ENCODE data around the gene CDK5R2. TPM values are rescaled to one million over a fixed set of nuclear protein-coding genes. Genes with fewer than 3 reads are reported as not detected.
A peak's percentile ranks its signal among the peaks of the same experiment; 100 is the strongest.

Gene CDK5R2
- total RNA-seq, 2 donors from 2014 or later, result 0.78 TPM; not detected in 1

DNA sequence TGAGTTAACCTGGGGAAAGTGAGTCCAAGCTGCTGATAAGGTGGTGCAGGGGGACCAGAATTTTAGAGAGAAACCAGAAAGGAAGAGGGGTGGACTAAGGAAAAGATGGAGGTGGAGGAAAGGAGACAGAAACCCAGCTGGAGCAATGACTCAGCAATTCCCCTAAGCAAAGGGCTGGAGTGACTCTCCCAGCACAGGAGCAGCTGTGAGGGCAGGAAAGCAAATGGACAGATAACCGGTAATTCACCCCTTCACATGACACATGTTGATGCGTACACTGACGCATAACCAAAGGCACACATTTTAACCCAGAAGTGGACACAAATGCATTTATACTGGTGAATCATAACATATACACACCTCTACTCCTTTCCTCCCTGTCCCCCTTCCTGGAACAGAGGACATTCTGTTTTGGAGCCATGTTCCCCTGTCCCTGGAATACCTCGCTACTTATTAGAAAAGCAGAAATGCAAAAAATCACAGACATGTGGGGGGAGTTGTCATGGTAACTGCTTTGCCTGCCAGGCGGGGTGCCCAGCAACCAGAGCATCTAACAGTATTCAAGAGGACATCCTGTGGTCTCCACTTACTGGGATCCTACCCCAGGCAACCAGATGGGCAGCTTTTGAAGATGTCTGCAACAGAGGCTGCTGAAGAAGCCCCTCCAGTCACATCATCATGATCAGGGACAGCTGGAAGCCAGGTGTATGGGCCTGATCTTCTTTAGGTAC, 4.7 kb downstream of the CDK5R2 start:
- H3K27me3 ChIP-seq, result peaks cover 0 to 44% of the 10 kb centered on the region in 2 donors
- no peak overlapping the region for H3K4me3 ChIP-seq
- H3K36me3 ChIP-seq (replicated peaks in 1 of 2; ENCODE audit: insufficient read depth in 1 of 2, low read depth in 2 of 2), result no peaks in the 10 kb centered on the region
- TF ChIP-seq POLR2A (IDR thresholded peaks at IDR 0.05) (peak in 1 of 3 donors; percentile 19), CTCF (IDR thresholded peaks at IDR 0.05) (no peak)
- no peaks in the 10 kb centered on the region for H3K9me3 ChIP-seq
- 22 to 24% methylated on average over 5 of the region's 5 CpGs for WGBS, 2 donors
- peaks cover 26% of the 10 kb centered on the region for H3K4me1 ChIP-seq
- ATAC-seq (no peak), DNase-seq (peak in 1 of 4 donors; percentile 17)
- peak overlapping the region in 1 of 4 donors; percentile 9 for H3K27ac ChIP-seq
- intact Hi-C loops (cut with DNase I), result no loop called here

GRCh38 chr2:218970894-218971293, 11.4 kb downstream of the CDK5R2 start:
- ATAC-seq (no peak), DNase-seq (no peak)
- Histone ChIP-seq H3K4me1 (no peaks in the 10 kb centered on the region), H3K4me3 (no peak overlapping the region), H3K27me3 (no peaks in the 10 kb centered on the region), H3K27ac (no peak overlapping the region), H3K36me3 (replicated peaks in 1 of 2; ENCODE audit: insufficient read depth in 1 of 2, low read depth in 2 of 2) (no peaks in the 10 kb centered on the region), H3K9me3 (no peaks in the 10 kb centered on the region)
- 31% methylated on average over 1 of the region's 1 CpG; no CpG with 5 or more reads in 1 of the 2 donors for WGBS, 2 donors
- TF ChIP-seq CTCF (IDR thresholded peaks at IDR 0.05), result no peak
- TF ChIP-seq POLR2A (IDR thresholded peaks at IDR 0.05), result no peak
- intact Hi-C loops (cut with DNase I), result no loop called here

GRCh38 chr2:218975060-218975777, 15.8 kb downstream of the CDK5R2 start:
- Histone ChIP-seq H3K36me3 (replicated peaks in 1 of 2; ENCODE audit: insufficient read depth in 1 of 2, low read depth in 2 of 2) (no peaks in the 10 kb centered on the region), H3K4me3 (no peak overlapping the region), H3K27me3 (peaks cover 0 to 6% of the 10 kb centered on the region in 2 donors), H3K27ac (no peak overlapping the region), H3K9me3 (no peaks in the 10 kb centered on the region), H3K4me1 (peaks cover 7% of the 10 kb centered on the region)
- DNase-seq (no peak), ATAC-seq (no peak)
- no peak for TF ChIP-seq POLR2A (IDR thresholded peaks at IDR 0.05)
- TF ChIP-seq CTCF (IDR thresholded peaks at IDR 0.05), result no peak
- 60 to 72% methylated on average over 4 of the region's 4 CpGs for WGBS, 2 donors
- intact Hi-C loops (cut with DNase I), result no loop called here

- Histone ChIP-seq H3K27me3 (peaks cover 0 to 49% of the 10 kb centered on the region in 2 donors), H3K9me3 (no peaks in the 10 kb centered on the region), H3K4me3 (no peak overlapping the region), H3K27ac (no peak overlapping the region), H3K36me3 (replicated peaks in 1 of 2; ENCODE audit: insufficient read depth in 1 of 2, low read depth in 2 of 2) (no peaks in the 10 kb centered on the region), H3K4me1 (peaks cover 42% of the 10 kb centered on the region)
- 1 to 2% methylated on average over 32 to 35 of the region's 39 CpGs for WGBS, 2 donors
- intact Hi-C loops (cut with DNase I), result no loop called here
- DNase-seq (peak; percentile 86 to 88 (median 87)), ATAC-seq (peak; percentile 87)
- TF ChIP-seq POLR2A (IDR thresholded peaks at IDR 0.05), result no peak
- peak; percentile 82 to 97 (median 90) for TF ChIP-seq CTCF (IDR thresholded peaks at IDR 0.05)
Measured at GRCh38 chr2:218979846-218980734, 20.6 kb downstream of the CDK5R2 start.
